ENCODE results near the gene COIL. TPM values are rescaled to one million over a fixed set of nuclear protein-coding genes. Genes with fewer than 3 reads are reported as not detected.

COIL gene
- total and polyA plus RNA-seq, 4 donors = 4.7 to 9.9 (median 6.5) TPM

GRCh38 chr17:57001541-57001940 lies 40.7 kb upstream of the COIL start:
- Histone ChIP-seq H3K27me3 (ENCODE audit: control insufficient read depth in 4 of 4, insufficient read depth in 4 of 4, low read length in 3 of 4) (no peaks in the 10 kb centered on the region), H3K36me3 (ENCODE audit: control insufficient read depth in 4 of 4, insufficient read depth in 3 of 4, low read depth in 1 of 4, low read length in 3 of 4) (peaks cover 2 to 15% (median 12%) of the 10 kb centered on the region in 4 donors), H3K27ac (ENCODE audit: low read depth in 1 of 2, low read length in 2 of 2) (no peak overlapping the region), H3K4me3 (ENCODE audit: low read depth in 1 of 3, low read length in 3 of 3) (no peak overlapping the region), H3K9me3 (ENCODE audit: control insufficient read depth in 4 of 4, low read length in 3 of 4) (no peaks in the 10 kb centered on the region), H3K4me1 (ENCODE audit: control insufficient read depth in 4 of 4, insufficient read depth in 4 of 4, low read length in 3 of 4) (no peaks in the 10 kb centered on the region), H3K9ac (ENCODE audit: low read depth in 1 of 2, low read length in 2 of 2) (no peak overlapping the region)
- WGBS = 91% methylated on average over 7 of the region's 7 CpGs
- DNase-seq (ENCODE audit: low spot score) = no peak
- TF ChIP-seq RXRA (IDR thresholded peaks at IDR 0.05) (no peak), HNF4A (conservative IDR thresholded peaks at IDR 0.05) (no peak), CTCF (IDR thresholded peaks at IDR 0.05; ENCODE audit: low read depth, low read length, missing input control) (no peak), EGR1 (IDR thresholded peaks at IDR 0.05; ENCODE audit: low read depth in 2 of 2) (no peak), ZBTB33 (IDR thresholded peaks at IDR 0.05) (no peak), NR2F2 (IDR thresholded peaks at IDR 0.05) (no peak), JUND (IDR thresholded peaks at IDR 0.05) (no peak), GABPA (IDR thresholded peaks at IDR 0.05 in 1 of 2, conservative IDR thresholded peaks at IDR 0.05 in 1 of 2) (no peak), SP1 (IDR thresholded peaks at IDR 0.05) (no peak), REST (IDR thresholded peaks at IDR 0.05) (no peak), FOXA1 (IDR thresholded peaks at IDR 0.05) (no peak), ATF3 (IDR thresholded peaks at IDR 0.05) (no peak), FOXA2 (IDR thresholded peaks at IDR 0.05) (no peak), YY1 (IDR thresholded peaks at IDR 0.05) (no peak), MAX (IDR thresholded peaks at IDR 0.05) (no peak)

- DNase-seq (ENCODE audit: low spot score) = no peak
- 97% methylated on average over 2 of the region's 2 CpGs for WGBS
- H3K36me3 ChIP-seq (ENCODE audit: control insufficient read depth in 4 of 4, insufficient read depth in 3 of 4, low read depth in 1 of 4, low read length in 3 of 4) = peaks cover 4 to 30% (median 16%) of the 10 kb centered on the region in 4 donors
- H3K4me3 ChIP-seq (ENCODE audit: low read depth in 1 of 3, low read length in 3 of 3) = no peak overlapping the region
- TF ChIP-seq RAD21 (IDR thresholded peaks at IDR 0.05) (no peak), HNF4G (IDR thresholded peaks at IDR 0.05) (no peak), REST (IDR thresholded peaks at IDR 0.05) (no peak), TAF1 (conservative IDR thresholded peaks at IDR 0.05) (no peak), MAX (IDR thresholded peaks at IDR 0.05) (no peak), NR2F2 (IDR thresholded peaks at IDR 0.05) (no peak), YY1 (IDR thresholded peaks at IDR 0.05) (no peak), FOXA1 (IDR thresholded peaks at IDR 0.05) (no peak), EGR1 (IDR thresholded peaks at IDR 0.05; ENCODE audit: low read depth in 2 of 2) (no peak), SP1 (IDR thresholded peaks at IDR 0.05) (no peak), RXRA (IDR thresholded peaks at IDR 0.05) (no peak), GABPA (IDR thresholded peaks at IDR 0.05 in 1 of 2, conservative IDR thresholded peaks at IDR 0.05 in 1 of 2) (no peak), HNF4A (conservative IDR thresholded peaks at IDR 0.05) (no peak), ZBTB33 (IDR thresholded peaks at IDR 0.05) (no peak)
- no peaks in the 10 kb centered on the region for H3K9me3 ChIP-seq (ENCODE audit: control insufficient read depth in 4 of 4, low read length in 3 of 4)
- H3K27ac ChIP-seq (ENCODE audit: low read depth in 1 of 2, low read length in 2 of 2) = no peak overlapping the region
- no peaks in the 10 kb centered on the region for H3K27me3 ChIP-seq (ENCODE audit: control insufficient read depth in 4 of 4, insufficient read depth in 4 of 4, low read length in 3 of 4)
- H3K9ac ChIP-seq (ENCODE audit: low read depth in 1 of 2, low read length in 2 of 2) = no peak overlapping the region
- H3K4me1 ChIP-seq (ENCODE audit: control insufficient read depth in 4 of 4, insufficient read depth in 4 of 4, low read length in 3 of 4) = no peaks in the 10 kb centered on the region
Observed at GRCh38 chr17:56997313-56997712, 36.5 kb upstream of the COIL start.
